K562 (cell line): ENCODE results near the gene ACR. TPM values are rescaled to one million over a fixed set of nuclear protein-coding genes. Genes with fewer than 3 reads are reported as not detected.
A peak's percentile ranks its signal among the peaks of the same experiment; 100 is the strongest.

Experiments
- CXXC5 ChIP-seq: fragments of 250-450 bp; sonication (Bioruptor Pico); IDR thresholded peaks from 2 replicates; pipeline ENCODE4 v1.8.0; 2022; ENCODE audit warnings: inconsistent platforms, mild to moderate bottlenecking, moderate library complexity
- EGR1 ChIP-seq: fragments of 450-650 bp; conservative IDR thresholded peaks from 2 replicates; pipeline ENCODE4 v1.6.1; 2017; ENCODE audit warnings: mild to moderate bottlenecking
- IFI16 ChIP-seq: fragments of 250-450 bp; sonication (Bioruptor Pico); IDR thresholded peaks from 2 replicates; pipeline ENCODE4 v2.1.2; 2022; ENCODE audit warnings: mild to moderate bottlenecking, inconsistent platforms
- NRF1 ChIP-seq, 2 experiments: fragments of 450-650 bp; IDR thresholded peaks in 1 of 2; conservative IDR thresholded peaks in 1 of 2; 2 replicates each; pipeline ENCODE4 v1.6.1; 2014; ENCODE audit warnings: mild to moderate bottlenecking in 2 of 2
- POLR3A ChIP-seq: IDR thresholded peaks from 2 replicates; pipeline ENCODE4 v1.6.1; 2011; ENCODE audit warnings: borderline replicate concordance, mild to moderate bottlenecking, moderate library complexity; ENCODE audit not compliant: insufficient read length, insufficient read depth; ENCODE audit errors: extremely low read depth
- SAFB ChIP-seq: fragments of 200-400 bp; formaldehyde crosslinking; IDR thresholded peaks from 2 replicates; pipeline ENCODE4 v1.6.1; 2017; ENCODE audit warnings: low read depth, low read length, borderline replicate concordance
- SMC3 ChIP-seq: conservative IDR thresholded peaks from 2 replicates; pipeline ENCODE4 v1.6.1; 2011; ENCODE audit warnings: low read depth, low read length, improper control_type of control experiment; ENCODE audit not compliant: insufficient read depth
- polyA plus RNA-seq, 8 experiments: library from polyadenylated mRNA; depleted of rRNA in 4 of 8; stranded (reverse) in 5 of 8; unstranded in 3 of 8; fragments of >200 nt; fragmentation: Nextera tagmentation in 2 of 8; fragmentation: Illumina TruSeq in 1 of 8; extraction: Ambion mirVana in 2 of 8; extraction: Trizol in 1 of 8; gene quantifications; 2 replicates each; pipeline versions ENCODE4 v1.2.1 to v1.2.3, GENCODE V29; 2011 to 2014; ENCODE audit warnings: inconsistent platforms in 1 of 8, missing spikeins in 1 of 8
- total RNA-seq, 7 experiments: library from RNA; depleted of rRNA in 6 of 7; stranded (reverse); fragments of >200 nt in 6 of 7; fragmentation: Illumina TruSeq in 2 of 7; extraction: Trizol in 2 of 7; gene quantifications; 2 replicates each; pipeline versions ENCODE4 v1.2.1 to v1.2.3, GENCODE V29; 2011 to 2021; ENCODE audit warnings: low replicate concordance in 1 of 7
- TF ChIP-seq, protein P1 (sequence below): fragments of 450-650 bp; IDR thresholded peaks from one replicate; pipeline ENCODE4 v1.6.1; 2018; ENCODE audit warnings: mild to moderate bottlenecking, moderate library complexity; ENCODE audit not compliant: partially characterized antibody
- TF ChIP-seq, protein P2 (sequence below), 2 experiments: fragments of 450-650 bp; conservative IDR thresholded peaks; 2 replicates each; pipeline ENCODE4 v1.6.1; 2017; ENCODE audit warnings: mild to moderate bottlenecking in 2 of 2, moderate library complexity in 2 of 2
- TF ChIP-seq, protein P3 (sequence below): sonication (generic); formaldehyde crosslinking; IDR thresholded peaks from 2 replicates; pipeline ENCODE4 v1.8.0; 2022; ENCODE audit warnings: missing genetic modification reagents, mild to moderate bottlenecking, moderate library complexity, borderline replicate concordance
- TF ChIP-seq, protein P4 (sequence below), 3 experiments: IDR thresholded peaks in 2 of 3; conservative IDR thresholded peaks in 1 of 3; 2 replicates each; pipeline ENCODE4 v1.5.1; 2011 to 2012; ENCODE audit warnings: low read length in 3 of 3, mild to moderate bottlenecking in 3 of 3, control low read depth in 2 of 3, improper control_type of control experiment in 1 of 3, inconsistent platforms in 1 of 3, low read depth in 1 of 3, mixed read lengths in 1 of 3, moderate library complexity in 1 of 3; ENCODE audit not compliant: insufficient read depth in 2 of 3

The ACR gene
- total and polyA plus RNA-seq, 9 of the 15 experiments (the other 6 are each of a cell fraction or from before 2014, with no cell fraction given): not detected

DNA sequence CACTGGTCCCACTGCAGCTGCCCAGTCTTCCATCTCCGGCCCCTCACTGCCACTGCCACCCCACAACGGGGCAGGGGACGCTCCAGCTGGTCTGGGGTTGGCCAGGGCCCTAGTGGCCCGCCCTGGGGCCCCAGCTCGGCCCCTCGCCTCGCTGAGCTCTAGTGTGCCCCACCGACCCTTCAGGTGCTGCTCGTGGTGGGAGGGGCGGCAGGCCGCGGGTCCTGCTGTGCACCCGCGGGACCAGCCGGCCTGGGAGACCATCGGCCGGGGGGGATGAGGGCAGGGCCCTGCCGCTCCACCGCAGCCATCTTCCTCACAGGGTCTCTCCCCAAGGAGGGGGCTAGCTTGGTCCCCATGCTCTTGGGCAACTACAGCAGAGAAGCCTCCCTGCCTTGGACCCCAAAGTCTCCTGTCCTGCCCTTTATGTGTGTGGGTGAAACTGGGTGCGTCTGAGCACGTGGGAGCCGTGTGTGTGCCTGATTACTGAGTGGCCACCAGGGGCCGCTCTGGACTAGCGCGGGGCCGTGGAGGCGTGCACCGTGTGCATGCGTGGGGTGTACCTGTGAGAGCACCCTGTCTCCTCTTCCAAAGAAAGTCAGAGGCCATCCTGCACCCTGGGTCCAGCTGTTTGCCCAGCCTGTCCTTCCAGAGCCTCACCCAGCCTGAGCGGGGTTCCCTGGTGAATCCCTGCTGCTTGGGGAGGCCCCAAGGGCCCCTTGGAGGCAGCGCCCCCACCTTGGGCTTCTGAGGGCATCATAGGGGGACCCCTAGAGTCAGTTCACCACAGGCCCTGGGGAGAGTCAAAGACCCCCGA lies 6.0 kb upstream of the ACR start (continued):
- TF ChIP-seq IFI16 (CRISPR knock-in tag): no peak
- 0 out of 2 replicates have a peak, but pooled peaks have one; percentile 22 for TF ChIP-seq EGR1
- TF ChIP-seq, protein P1, sequence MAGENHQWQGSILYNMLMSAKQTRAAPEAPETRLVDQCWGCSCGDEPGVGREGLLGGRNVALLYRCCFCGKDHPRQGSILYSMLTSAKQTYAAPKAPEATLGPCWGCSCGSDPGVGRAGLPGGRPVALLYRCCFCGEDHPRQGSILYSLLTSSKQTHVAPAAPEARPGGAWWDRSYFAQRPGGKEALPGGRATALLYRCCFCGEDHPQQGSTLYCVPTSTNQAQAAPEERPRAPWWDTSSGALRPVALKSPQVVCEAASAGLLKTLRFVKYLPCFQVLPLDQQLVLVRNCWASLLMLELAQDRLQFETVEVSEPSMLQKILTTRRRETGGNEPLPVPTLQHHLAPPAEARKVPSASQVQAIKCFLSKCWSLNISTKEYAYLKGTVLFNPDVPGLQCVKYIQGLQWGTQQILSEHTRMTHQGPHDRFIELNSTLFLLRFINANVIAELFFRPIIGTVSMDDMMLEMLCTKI: no peak
- peak; percentile 63 to 65 for TF ChIP-seq NRF1 (conservative IDR thresholded peaks at IDR 0.05 in 1 of 2, IDR thresholded peaks at IDR 0.05 in 1 of 2)
- TF ChIP-seq, protein P2, sequence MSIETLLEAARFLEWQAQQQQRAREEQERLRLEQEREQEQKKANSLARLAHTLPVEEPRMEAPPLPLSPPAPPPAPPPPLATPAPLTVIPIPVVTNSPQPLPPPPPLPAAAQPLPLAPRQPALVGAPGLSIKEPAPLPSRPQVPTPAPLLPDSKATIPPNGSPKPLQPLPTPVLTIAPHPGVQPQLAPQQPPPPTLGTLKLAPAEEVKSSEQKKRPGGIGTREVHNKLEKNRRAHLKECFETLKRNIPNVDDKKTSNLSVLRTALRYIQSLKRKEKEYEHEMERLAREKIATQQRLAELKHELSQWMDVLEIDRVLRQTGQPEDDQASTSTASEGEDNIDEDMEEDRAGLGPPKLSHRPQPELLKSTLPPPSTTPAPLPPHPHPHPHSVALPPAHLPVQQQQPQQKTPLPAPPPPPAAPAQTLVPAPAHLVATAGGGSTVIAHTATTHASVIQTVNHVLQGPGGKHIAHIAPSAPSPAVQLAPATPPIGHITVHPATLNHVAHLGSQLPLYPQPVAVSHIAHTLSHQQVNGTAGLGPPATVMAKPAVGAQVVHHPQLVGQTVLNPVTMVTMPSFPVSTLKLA (conservative IDR thresholded peaks at IDR 0.05): peak in 1 of 2 experiments; percentile 85
- TF ChIP-seq, protein P3, sequence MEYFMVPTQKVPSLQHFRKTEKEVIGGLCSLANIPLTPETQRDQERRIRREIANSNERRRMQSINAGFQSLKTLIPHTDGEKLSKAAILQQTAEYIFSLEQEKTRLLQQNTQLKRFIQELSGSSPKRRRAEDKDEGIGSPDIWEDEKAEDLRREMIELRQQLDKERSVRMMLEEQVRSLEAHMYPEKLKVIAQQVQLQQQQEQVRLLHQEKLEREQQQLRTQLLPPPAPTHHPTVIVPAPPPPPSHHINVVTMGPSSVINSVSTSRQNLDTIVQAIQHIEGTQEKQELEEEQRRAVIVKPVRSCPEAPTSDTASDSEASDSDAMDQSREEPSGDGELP (CRISPR knock-in tag): peak; percentile 38; the same call in 1 of the 2 replicates
- TF ChIP-seq, protein P4, sequence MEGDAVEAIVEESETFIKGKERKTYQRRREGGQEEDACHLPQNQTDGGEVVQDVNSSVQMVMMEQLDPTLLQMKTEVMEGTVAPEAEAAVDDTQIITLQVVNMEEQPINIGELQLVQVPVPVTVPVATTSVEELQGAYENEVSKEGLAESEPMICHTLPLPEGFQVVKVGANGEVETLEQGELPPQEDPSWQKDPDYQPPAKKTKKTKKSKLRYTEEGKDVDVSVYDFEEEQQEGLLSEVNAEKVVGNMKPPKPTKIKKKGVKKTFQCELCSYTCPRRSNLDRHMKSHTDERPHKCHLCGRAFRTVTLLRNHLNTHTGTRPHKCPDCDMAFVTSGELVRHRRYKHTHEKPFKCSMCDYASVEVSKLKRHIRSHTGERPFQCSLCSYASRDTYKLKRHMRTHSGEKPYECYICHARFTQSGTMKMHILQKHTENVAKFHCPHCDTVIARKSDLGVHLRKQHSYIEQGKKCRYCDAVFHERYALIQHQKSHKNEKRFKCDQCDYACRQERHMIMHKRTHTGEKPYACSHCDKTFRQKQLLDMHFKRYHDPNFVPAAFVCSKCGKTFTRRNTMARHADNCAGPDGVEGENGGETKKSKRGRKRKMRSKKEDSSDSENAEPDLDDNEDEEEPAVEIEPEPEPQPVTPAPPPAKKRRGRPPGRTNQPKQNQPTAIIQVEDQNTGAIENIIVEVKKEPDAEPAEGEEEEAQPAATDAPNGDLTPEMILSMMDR (IDR thresholded peaks at IDR 0.05 in 2 of 3, conservative IDR thresholded peaks at IDR 0.05 in 1 of 3; ENCODE audit: insufficient read depth in 2 of 3, low read depth in 1 of 3, low read length in 3 of 3): peak; percentile 74 to 88 (median 78)
- TF ChIP-seq SAFB: peak; percentile 89; the same call in 1 of the 2 replicates
- TF ChIP-seq POLR3A: no peak
- peak; percentile 40; the same call in 1 of the 2 replicates for TF ChIP-seq CXXC5
- peak; percentile 64 for TF ChIP-seq SMC3
